HG03095 (cell line): Measurements from ENCODE around the gene TMTC2.
"Not testable (repeated sequence)": the region's sequence is repeated elsewhere in the genome, so short reads cannot be mapped to it uniquely, and the experiment has no call there.

Experiments
- ATAC-seq: cut with Tn5 transposase; IDR thresholded peaks from one replicate; pipeline ENCODE4 v1.9.1; 2021; ENCODE audit warnings: moderate library complexity; ENCODE audit not compliant: unreplicated experiment

TMTC2 gene

GRCh38 chr12:82838827-82839226 is 152.1 kb downstream of the TMTC2 start:
- no peak for ATAC-seq

GRCh38 chr12:82839796-82840195 is 153.1 kb downstream of the TMTC2 start:
- ATAC-seq = no peak

- no peak for ATAC-seq
Measured at GRCh38 chr12:82841487-82841904, 154.8 kb downstream of the TMTC2 start.

GRCh38 chr12:82842480-82842879 is 155.8 kb downstream of the TMTC2 start:
- ATAC-seq = no peak

- not testable (repeated sequence) for ATAC-seq
Measured at GRCh38 chr12:82845076-82845475, 158.4 kb downstream of the TMTC2 start.

- no peak for ATAC-seq
Measured at GRCh38 chr12:82848845-82849244, 162.1 kb downstream of the TMTC2 start.

GRCh38 chr12:82852529-82852928 is 165.8 kb downstream of the TMTC2 start:
- no peak for ATAC-seq

- no peak for ATAC-seq
Measured at GRCh38 chr12:82855872-82856271, 169.2 kb downstream of the TMTC2 start.

GRCh38 chr12:82857276-82857675 is 170.6 kb downstream of the TMTC2 start:
- no peak for ATAC-seq

- no peak for ATAC-seq
Measured at GRCh38 chr12:82857911-82858533, 171.3 kb downstream of the TMTC2 start.

- ATAC-seq = no peak
Measured at GRCh38 chr12:82858534-82858917, 171.8 kb downstream of the TMTC2 start.

GRCh38 chr12:82862069-82862841 is 175.5 kb downstream of the TMTC2 start:
- no peak for ATAC-seq

- ATAC-seq = no peak
Measured at GRCh38 chr12:82862876-82863649, 176.4 kb downstream of the TMTC2 start.

GRCh38 chr12:82866227-82866775 is 179.6 kb downstream of the TMTC2 start:
- no peak for ATAC-seq

- no peak for ATAC-seq
Measured at GRCh38 chr12:82866946-82867345, 180.2 kb downstream of the TMTC2 start.

GRCh38 chr12:82867762-82868500 is 181.2 kb downstream of the TMTC2 start:
- no peak for ATAC-seq

GRCh38 chr12:82870771-82871377 is 184.2 kb downstream of the TMTC2 start:
- peak; percentile 68 for ATAC-seq

- no peak for ATAC-seq
Measured at GRCh38 chr12:82872088-82872487, 185.4 kb downstream of the TMTC2 start.

GRCh38 chr12:82873309-82873708 is 186.6 kb downstream of the TMTC2 start:
- no peak for ATAC-seq

GRCh38 chr12:82873951-82874350 is 187.2 kb downstream of the TMTC2 start:
- no peak for ATAC-seq
